Endothelial cell of umbilical vein (primary cell): ENCODE results near the gene ZNF555. TPM values are rescaled to one million over a fixed set of nuclear protein-coding genes. Genes with fewer than 3 reads are reported as not detected.

Experiments used
- BruUV-seq: library from RNA; stranded (reverse); fragments of 400-500 nt; replicated peaks from 2 replicates; lab custom pipeline; 2021; lab: Mats Ljungman, UMichigan
- CTCF ChIA-PET: fragments of 300-600, 350-600 bp; sonication (Branson Sonifier 250); formaldehyde crosslinking; loops from one replicate; lab custom pipeline; 2021; ENCODE audit warnings: antibody characterized with exemption, inconsistent platforms; lab: Charles Lee
- POLR2A ChIA-PET: fragments of 300-600, 350-600 bp; sonication (Branson Sonifier 250); formaldehyde crosslinking; loops from one replicate; lab custom pipeline; 2021; ENCODE audit warnings: antibody characterized with exemption, inconsistent platforms; lab: Charles Lee
- DNase-seq: peaks from one replicate; pipeline ENCODE4 v3.0.0-alpha.2; 2011; ENCODE audit warnings: low read depth, low spot score
- FAIRE-seq: peaks from 2 replicates; lab custom pipeline; 2011; peaks lifted over from hg19 to GRCh38; lab: Jason Lieb, UNC
- H2AFZ ChIP-seq: 2 replicates; pipeline ENCODE4 v1.6.0; 2012; ENCODE audit warnings: low read depth, low read length, control low read depth, inconsistent platforms
- H3K27ac ChIP-seq: 2 replicates; pipeline ENCODE4 v1.5.1; 2011; ENCODE audit warnings: low read depth, mild to moderate bottlenecking, control low read depth, low read length, moderate library complexity; ENCODE audit not compliant: insufficient read depth
- H3K27me3 ChIP-seq, 2 experiments: 2 replicates each; pipeline versions ENCODE4 v1.6.0 to v1.6.1; 2011; ENCODE audit warnings: low read length in 2 of 2, mixed read lengths in 1 of 2; ENCODE audit not compliant: control insufficient read depth in 2 of 2, insufficient read depth in 2 of 2
- H3K36me3 ChIP-seq, 2 experiments: 2 replicates in 1 of 2; 3 replicates in 1 of 2; pipeline ENCODE4 v1.5.1; 2011; ENCODE audit warnings: low read length in 2 of 2, mild to moderate bottlenecking in 1 of 2, moderate library complexity in 1 of 2; ENCODE audit not compliant: control insufficient read depth in 2 of 2, insufficient read depth in 2 of 2; ENCODE audit errors: extremely low read depth in 1 of 2
- H3K4me1 ChIP-seq: 3 replicates; pipeline ENCODE4 v1.5.1; 2011; ENCODE audit warnings: mild to moderate bottlenecking, low read length; ENCODE audit not compliant: control insufficient read depth, insufficient read depth; ENCODE audit errors: extremely low read depth
- H3K4me2 ChIP-seq: 2 replicates; pipeline ENCODE4 v1.6.1; 2011; ENCODE audit warnings: low read length, control low read depth, mixed read lengths; ENCODE audit not compliant: insufficient read depth
- H3K4me3 ChIP-seq, 3 experiments: fragments of 200-600 bp in 1 of 3; sonication (generic), shearing (Covaris generic) in 1 of 3; replicated peaks in 1 of 3; 2 replicates each; pipeline ENCODE4 v1.5.1; 2011 to 2016; ENCODE audit warnings: control low read depth in 3 of 3, low read length in 3 of 3, mild to moderate bottlenecking in 2 of 3, inconsistent platforms in 1 of 3, low read depth in 1 of 3, moderate library complexity in 1 of 3; ENCODE audit not compliant: insufficient read depth in 1 of 3
- H3K79me2 ChIP-seq: 2 replicates; pipeline ENCODE4 v1.6.0; 2012; ENCODE audit warnings: low read length, inconsistent platforms; ENCODE audit not compliant: control insufficient read depth, insufficient read depth
- H3K9ac ChIP-seq: replicated peaks from 2 replicates; pipeline ENCODE3; 2011; ENCODE audit warnings: low read length, control low read depth; ENCODE audit not compliant: insufficient read depth; ENCODE audit errors: extremely low read depth
- H3K9me1 ChIP-seq: replicated peaks from 3 replicates; pipeline ENCODE4 v1.6.0; 2011; ENCODE audit warnings: mild to moderate bottlenecking, low read length; ENCODE audit not compliant: control insufficient read depth, insufficient read depth; ENCODE audit errors: extremely low read depth
- H3K9me3 ChIP-seq: replicated peaks from 2 replicates; pipeline ENCODE4 v1.5.1; 2012; ENCODE audit warnings: low read length, inconsistent platforms; ENCODE audit not compliant: control insufficient read depth, insufficient read depth
- H4K20me1 ChIP-seq: replicated peaks from 2 replicates; pipeline ENCODE3; 2011; ENCODE audit warnings: mild to moderate bottlenecking, low read length; ENCODE audit not compliant: control insufficient read depth, insufficient read depth; ENCODE audit errors: extremely low read depth
- EZH2 ChIP-seq: IDR thresholded peaks from 2 replicates; pipeline ENCODE4 v1.6.1; 2012; ENCODE audit warnings: borderline replicate concordance, low read depth, mild to moderate bottlenecking, moderate library complexity, low read length, inconsistent platforms; ENCODE audit not compliant: severe bottlenecking
- FOS ChIP-seq: IDR thresholded peaks from 2 replicates; pipeline ENCODE4 v1.6.1; 2011; ENCODE audit warnings: mild to moderate bottlenecking, low read length, moderate library complexity, borderline replicate concordance; ENCODE audit not compliant: insufficient read depth
- GATA2 ChIP-seq: IDR thresholded peaks from 2 replicates; pipeline ENCODE4 v1.7.0; 2011; ENCODE audit warnings: low read depth, mild to moderate bottlenecking, moderate library complexity, mixed read lengths, low read length; ENCODE audit not compliant: insufficient read length, insufficient read depth
- JUN ChIP-seq: IDR thresholded peaks from 2 replicates; pipeline ENCODE4 v1.6.1; 2011; ENCODE audit warnings: borderline replicate concordance, low read depth; ENCODE audit not compliant: insufficient read length, insufficient read depth
- MYC ChIP-seq: IDR thresholded peaks from one replicate; pipeline ENCODE4 v1.6.1; 2011; ENCODE audit warnings: mild to moderate bottlenecking, low read depth, low read length
- POLR2A ChIP-seq: IDR thresholded peaks from 2 replicates; pipeline ENCODE4 v1.6.1; 2012; ENCODE audit warnings: low read depth, mild to moderate bottlenecking, control low read depth, low read length
- POLR2AphosphoS5 ChIP-seq: IDR thresholded peaks from 2 replicates; pipeline ENCODE4 v1.6.1; 2012; ENCODE audit warnings: low read depth, mild to moderate bottlenecking, control low read depth, low read length, moderate library complexity; ENCODE audit not compliant: insufficient read depth
- dilution Hi-C: fragments of 300-500 bp; cut with MboI; formaldehyde crosslinking; loops from one replicate; pipeline ENCODE4 v1.15.0; 2019; ENCODE audit warnings: low sequenced_read_pairs; ENCODE audit not compliant: extremely low pct_ligation_motif_present
- intact Hi-C: fragments of 100-400 bp; cut with micrococcal nuclease; formaldehyde crosslinking; loops from one replicate; pipeline ENCODE4 v1.10.0; 2022
- polyA plus RNA-seq, 4 experiments: library from polyadenylated mRNA; depleted of rRNA in 3 of 4; stranded (reverse) in 3 of 4; unstranded in 1 of 4; fragments of >200 nt; gene quantifications; 2 replicates each; pipeline versions ENCODE4 v1.2.1 to v1.2.3, GENCODE V29; 2011 to 2012; ENCODE audit warnings: missing spikeins in 1 of 4
- total RNA-seq: library from RNA; stranded (reverse); gene quantifications from 2 replicates; pipeline ENCODE4 v1.2.3, GENCODE V29; 2021
- TF ChIP-seq, protein P1 (sequence below), 2 donors: IDR thresholded peaks; 1 replicate in 1 of 2; 2 replicates in 1 of 2; pipeline ENCODE4 v1.5.1; 2011; ENCODE audit warnings: low read length in 2 of 2, mild to moderate bottlenecking in 2 of 2, moderate library complexity in 2 of 2, control low read depth in 1 of 2, inconsistent platforms in 1 of 2, low read depth in 1 of 2; ENCODE audit not compliant: insufficient read depth in 1 of 2; ENCODE audit errors: extremely low read depth in 1 of 2
- TF ChIP-seq, protein P2 (sequence below): IDR thresholded peaks from 2 replicates; pipeline ENCODE4 v1.6.1; 2011; ENCODE audit not compliant: insufficient read depth, insufficient read length

The ZNF555 gene
- total and polyA plus RNA-seq, 2 donors (not counting 3 experiments of a cell fraction or from before 2014, with no cell fraction given) = 1.6 to 5.4 TPM

DNA sequence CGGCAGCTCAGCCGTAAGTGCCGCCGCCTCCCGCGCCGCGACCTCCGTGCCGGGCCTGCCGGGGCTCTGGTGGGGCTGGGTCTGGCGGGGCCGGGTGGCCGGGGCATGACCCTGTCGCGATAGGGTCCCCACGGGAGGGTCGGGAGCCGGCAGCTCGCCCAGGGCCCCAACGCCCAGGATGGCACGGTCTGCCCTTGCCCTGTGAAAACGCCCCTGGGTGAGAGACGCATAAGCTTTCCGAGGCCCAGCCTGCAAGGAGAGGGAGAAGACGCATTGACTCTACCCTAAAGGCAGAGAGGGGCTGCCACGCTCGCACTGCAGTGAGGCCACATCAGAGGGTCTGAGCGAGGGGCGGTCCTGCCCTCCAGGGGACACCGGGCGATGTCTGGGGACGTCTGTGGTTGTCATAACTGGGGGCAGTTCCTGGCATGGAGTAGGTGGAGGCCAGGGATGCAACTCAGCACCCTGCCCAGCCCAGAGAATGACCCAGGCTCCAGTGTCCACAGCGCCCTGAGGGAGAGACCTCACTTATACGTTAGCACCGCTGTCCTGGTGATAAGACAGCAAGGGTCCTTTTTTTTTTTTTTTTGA is 21.1 kb upstream of the ZNF555 start:
- Histone ChIP-seq H3K9me1 (no peaks in the 10 kb centered on the region), H3K4me3 (peak overlapping the region; percentile 52 to 86 (median 54)), H3K9ac (peak overlapping the region; percentile 36), H3K9me3 (no peaks in the 10 kb centered on the region), H3K27ac (no peak overlapping the region), H3K4me1 (peaks cover 3% of the 10 kb centered on the region), H3K36me3 (peaks cover 0 to 3% of the 10 kb centered on the region in 2 experiments), H3K4me2 (peak overlapping the region; percentile 80), H4K20me1 (no peaks in the 10 kb centered on the region), H3K79me2 (no peaks in the 10 kb centered on the region), H3K27me3 (no peaks in the 10 kb centered on the region), H2AFZ (peak overlapping the region; percentile 75)
- dilution Hi-C loops (no loop called here), intact Hi-C loops (no loop called here)
- ChIA-PET POLR2A (no interaction called here), CTCF (interaction anchor here (1.1 to 1.2 kb wide), 3 partner anchors 21 to 35 kb away, joined by 3 to 5 read pairs (median 4); partner anchors contain the start of genes THOP1 and ZNF555)
- TF ChIP-seq FOS (no peak), MYC (no peak), GATA2 (no peak), POLR2AphosphoS5 (no peak), EZH2 (no peak), JUN (no peak), POLR2A (no peak)
- TF ChIP-seq, protein P1, sequence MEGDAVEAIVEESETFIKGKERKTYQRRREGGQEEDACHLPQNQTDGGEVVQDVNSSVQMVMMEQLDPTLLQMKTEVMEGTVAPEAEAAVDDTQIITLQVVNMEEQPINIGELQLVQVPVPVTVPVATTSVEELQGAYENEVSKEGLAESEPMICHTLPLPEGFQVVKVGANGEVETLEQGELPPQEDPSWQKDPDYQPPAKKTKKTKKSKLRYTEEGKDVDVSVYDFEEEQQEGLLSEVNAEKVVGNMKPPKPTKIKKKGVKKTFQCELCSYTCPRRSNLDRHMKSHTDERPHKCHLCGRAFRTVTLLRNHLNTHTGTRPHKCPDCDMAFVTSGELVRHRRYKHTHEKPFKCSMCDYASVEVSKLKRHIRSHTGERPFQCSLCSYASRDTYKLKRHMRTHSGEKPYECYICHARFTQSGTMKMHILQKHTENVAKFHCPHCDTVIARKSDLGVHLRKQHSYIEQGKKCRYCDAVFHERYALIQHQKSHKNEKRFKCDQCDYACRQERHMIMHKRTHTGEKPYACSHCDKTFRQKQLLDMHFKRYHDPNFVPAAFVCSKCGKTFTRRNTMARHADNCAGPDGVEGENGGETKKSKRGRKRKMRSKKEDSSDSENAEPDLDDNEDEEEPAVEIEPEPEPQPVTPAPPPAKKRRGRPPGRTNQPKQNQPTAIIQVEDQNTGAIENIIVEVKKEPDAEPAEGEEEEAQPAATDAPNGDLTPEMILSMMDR (IDR thresholded peaks at IDR 0.05; ENCODE audit: extremely low read depth in 1 of 2, insufficient read depth in 1 of 2, low read depth in 1 of 2, low read length in 2 of 2) = no peak
- TF ChIP-seq, protein P2, sequence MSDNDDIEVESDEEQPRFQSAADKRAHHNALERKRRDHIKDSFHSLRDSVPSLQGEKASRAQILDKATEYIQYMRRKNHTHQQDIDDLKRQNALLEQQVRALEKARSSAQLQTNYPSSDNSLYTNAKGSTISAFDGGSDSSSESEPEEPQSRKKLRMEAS = no peak
- DNase-seq = peak; percentile 8
- FAIRE-seq = no peak
- BruUV-seq = no TSS peak
